GM10266 (cell line): ENCODE results near the gene MOXD1.
A peak's percentile ranks its signal among the peaks of the same experiment; 100 is the strongest.
"Not testable (repeated sequence)": the region's sequence is repeated elsewhere in the genome, so short reads cannot be mapped to it uniquely, and the experiment has no call there.

Experiments used
- DNase-seq: peaks from one replicate; pipeline ENCODE4 v3.0.0; 2012; ENCODE audit errors: extremely low spot score
- TF ChIP-seq, protein P1 (sequence below): IDR thresholded peaks from 2 replicates; pipeline ENCODE4 v1.5.1; 2012; ENCODE audit warnings: mild to moderate bottlenecking, low read depth; ENCODE audit not compliant: control insufficient read depth, insufficient read depth; ENCODE audit errors: missing control alignments

The MOXD1 gene

DNA sequence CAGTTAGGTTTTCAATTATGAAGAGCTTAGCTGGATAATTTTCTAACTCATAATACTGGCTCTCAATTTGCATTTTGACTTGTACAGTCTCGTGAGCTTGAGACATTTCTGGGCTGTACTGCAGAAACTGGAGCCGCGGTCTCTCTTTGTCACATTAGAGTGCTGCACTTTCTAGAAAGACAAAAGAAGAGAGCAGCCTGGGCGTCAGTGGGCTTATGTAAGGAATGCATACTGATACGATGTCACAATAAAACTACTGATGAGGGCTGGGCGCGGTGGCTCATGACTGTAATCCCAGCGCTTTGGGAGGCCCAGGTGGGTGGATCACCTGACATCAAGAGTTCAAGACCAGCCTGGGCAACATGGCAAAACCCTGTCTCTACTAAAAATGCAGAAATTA is 120.8 kb downstream of the MOXD1 start:
- DNase-seq = no peak
- TF ChIP-seq, protein P1, sequence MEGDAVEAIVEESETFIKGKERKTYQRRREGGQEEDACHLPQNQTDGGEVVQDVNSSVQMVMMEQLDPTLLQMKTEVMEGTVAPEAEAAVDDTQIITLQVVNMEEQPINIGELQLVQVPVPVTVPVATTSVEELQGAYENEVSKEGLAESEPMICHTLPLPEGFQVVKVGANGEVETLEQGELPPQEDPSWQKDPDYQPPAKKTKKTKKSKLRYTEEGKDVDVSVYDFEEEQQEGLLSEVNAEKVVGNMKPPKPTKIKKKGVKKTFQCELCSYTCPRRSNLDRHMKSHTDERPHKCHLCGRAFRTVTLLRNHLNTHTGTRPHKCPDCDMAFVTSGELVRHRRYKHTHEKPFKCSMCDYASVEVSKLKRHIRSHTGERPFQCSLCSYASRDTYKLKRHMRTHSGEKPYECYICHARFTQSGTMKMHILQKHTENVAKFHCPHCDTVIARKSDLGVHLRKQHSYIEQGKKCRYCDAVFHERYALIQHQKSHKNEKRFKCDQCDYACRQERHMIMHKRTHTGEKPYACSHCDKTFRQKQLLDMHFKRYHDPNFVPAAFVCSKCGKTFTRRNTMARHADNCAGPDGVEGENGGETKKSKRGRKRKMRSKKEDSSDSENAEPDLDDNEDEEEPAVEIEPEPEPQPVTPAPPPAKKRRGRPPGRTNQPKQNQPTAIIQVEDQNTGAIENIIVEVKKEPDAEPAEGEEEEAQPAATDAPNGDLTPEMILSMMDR = no peak

DNA sequence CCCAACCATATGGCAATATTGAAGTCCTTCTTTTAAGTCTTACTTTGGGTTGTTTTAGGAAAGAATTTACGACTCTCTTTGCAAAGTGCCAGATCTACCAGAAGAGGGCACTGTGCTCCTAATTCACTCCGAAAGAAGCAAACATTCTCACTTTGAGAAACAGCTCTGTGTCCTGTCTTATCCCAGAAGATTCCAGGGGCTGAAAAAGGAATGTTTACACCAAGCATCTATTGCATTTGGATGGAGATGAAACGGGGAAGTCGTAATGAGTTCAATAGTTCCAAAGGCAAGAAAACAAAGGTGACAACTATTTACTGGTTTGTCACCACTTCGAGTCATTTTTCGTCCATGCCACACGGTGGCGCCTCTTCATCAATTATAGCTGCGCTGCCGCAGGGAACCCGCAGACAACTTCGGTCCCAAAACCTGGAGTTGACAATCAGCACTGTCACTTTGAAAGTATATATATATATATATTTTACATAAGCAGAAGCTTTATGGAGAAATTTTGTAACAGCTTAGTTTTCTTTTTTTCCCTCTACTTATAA is 121.6 kb downstream of the MOXD1 start:
- peak; percentile 51 for DNase-seq
- TF ChIP-seq, protein P1 = peak; percentile 77

DNA sequence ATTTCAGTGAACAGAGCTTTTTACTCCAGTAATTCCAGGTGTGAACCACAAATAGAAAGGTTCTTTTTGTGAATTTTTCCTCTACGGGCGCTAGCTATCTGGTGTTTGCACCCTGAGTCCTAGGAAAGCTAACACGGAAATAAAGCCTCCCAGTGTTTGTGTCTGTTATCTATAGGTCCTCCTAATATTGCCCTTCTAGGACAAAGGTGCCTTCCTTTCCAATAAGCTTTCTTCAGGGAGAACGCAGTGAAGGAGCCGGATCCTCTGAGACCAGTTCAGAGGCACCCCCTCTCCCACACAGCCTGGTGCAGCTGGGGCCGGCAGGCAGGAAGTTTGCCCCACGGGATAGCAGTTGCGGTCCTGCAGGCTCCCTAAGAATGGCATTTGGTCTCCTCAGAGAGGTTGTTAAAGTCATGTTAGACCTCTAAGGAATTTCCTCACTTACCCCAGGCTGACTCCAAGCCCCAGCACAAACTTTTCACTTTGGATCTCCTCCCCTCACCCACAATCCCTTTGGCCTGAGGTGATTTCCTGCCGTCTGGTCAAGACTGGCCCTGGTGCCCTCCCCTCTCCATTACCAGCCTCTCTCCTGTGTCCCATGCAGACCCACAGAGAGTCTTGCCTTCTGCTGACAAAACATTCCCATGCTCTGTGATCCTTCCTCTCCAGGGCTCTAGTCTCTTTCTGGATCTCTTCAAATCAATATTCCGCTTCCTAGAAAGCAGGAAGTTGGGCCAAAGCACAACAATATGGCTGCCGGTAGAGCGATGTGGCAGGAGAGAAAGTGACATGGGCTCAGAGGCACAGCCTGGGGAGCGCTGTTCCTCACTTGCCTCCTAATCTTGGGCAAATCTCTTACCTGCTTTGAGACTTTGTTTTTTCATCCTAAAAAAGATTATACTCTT is 126.0 kb downstream of the MOXD1 start:
- TF ChIP-seq, protein P1 = no peak
- no peak for DNase-seq

DNA sequence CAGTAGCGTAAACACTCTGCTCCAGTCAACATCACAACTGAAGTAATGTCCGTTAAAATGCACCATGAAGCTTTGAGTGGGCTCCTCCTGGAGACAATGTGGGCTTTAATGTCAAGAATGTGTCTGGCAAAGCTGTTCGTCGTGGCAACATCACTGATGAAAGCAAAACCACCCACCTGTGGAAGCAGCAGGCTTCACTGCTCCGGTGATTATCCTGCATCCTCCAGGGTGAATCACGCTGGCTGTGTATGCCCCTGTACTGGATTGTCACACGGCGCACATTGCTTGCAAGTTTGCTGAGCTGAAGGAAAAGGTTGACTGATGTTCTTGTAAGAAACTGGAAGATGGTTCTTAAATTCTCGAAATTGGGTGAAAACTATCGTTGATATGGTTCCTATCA is 128.5 kb downstream of the MOXD1 start:
- DNase-seq = no peak
- TF ChIP-seq, protein P1 = no peak

DNA sequence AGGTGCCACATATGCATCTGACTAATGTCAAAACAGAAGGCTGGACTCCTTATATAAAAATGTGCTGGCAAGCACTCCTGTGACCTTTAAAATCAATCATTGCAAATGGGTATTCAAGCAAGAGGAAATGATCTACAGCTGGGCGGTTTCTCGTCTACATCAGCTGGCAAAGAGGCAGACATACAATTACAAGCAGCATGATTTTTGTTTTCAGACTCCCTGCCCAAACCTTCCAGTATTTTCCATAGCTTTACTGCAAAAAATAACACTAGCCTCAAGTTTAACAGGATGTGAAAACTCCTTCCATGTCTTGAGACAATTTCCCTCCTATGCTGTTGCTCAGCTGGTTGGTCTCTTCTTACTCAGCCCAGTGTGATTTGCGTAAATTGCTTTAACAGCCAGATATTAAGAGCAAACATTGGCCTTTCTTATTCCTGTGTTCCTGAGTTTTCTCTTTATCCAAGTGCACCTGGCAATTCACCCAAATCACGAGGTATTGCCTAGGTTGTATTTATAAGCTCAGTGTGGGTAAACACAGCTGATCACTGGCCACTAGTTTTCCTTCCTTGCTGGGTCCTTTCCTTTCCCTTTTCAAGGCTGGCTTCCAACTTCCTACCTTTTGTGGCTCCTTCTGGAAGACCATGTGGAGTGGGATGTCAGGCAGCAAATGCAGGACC is 130.4 kb downstream of the MOXD1 start:
- TF ChIP-seq, protein P1 = no peak
- DNase-seq = no peak

DNA sequence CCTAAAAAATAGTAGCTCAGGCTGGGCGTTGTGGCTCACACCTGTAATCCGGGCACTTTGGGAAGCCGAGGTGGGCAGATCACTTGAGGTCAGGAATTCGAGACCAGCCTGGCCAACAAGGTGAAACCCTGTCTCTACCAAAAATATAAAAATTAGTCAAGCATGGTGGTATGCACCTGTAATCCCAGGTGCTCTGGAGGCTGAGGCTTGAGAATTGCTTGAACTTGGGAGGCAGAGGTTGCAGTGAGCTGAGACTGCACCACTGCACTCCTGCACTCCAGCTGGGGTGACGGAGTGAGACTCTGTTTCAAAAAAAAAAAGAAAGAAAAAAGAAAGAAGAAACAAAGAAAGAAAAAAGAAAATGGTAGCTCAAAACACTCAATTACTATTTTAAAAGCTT is 132.6 kb downstream of the MOXD1 start:
- not testable (repeated sequence) for DNase-seq

DNA sequence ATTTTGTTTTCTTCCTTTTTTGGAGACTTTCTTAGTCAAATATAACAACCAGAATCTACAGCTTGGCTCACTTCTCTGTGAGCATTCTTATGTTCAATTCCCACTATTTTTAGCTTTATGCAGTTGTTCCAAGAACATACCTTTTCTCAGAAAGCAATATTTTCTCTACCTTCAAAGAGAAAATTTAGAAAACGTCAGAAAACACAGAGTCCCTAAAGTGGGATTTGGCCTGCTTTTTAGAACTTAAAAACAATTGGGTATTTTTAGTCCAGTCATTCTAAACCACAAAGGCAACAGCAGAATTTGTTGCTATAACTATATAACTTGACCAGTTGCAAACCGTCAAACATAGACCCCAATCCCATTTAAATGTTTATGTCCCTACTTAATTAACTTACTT is 133.1 kb downstream of the MOXD1 start:
- TF ChIP-seq, protein P1 = no peak
- DNase-seq = no peak
